ENCODE results near the gene MBD2. TPM values are rescaled to one million over a fixed set of nuclear protein-coding genes. Genes with fewer than 3 reads are reported as not detected.

The MBD2 gene
- total RNA-seq, 1 experiment from 2014 or later = 61.3 TPM

DNA sequence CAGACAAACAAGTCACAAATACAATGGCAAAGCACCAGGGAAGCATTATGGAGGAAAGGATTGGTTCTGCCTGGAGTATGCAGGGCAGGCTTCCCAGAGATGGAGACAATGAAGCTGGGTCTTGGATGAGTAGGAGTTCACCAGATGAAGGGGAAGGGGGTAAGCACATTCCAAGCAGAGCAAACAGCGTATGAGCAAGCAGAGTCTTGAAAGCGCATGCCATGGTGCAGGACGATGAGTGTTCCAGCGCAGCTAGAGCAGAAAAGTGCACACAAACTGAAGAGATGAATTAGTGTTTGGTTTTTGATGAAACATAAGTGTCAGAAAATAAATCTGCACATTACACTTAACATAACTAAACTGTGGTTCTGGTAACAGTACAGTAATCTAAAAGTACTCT lies 21.6 kb downstream of the MBD2 start:
- H3K4me2 ChIP-seq (ENCODE audit: low read depth, low read length, poor library complexity, severe bottlenecking) = no peak overlapping the region
- no peak overlapping the region for H3K9ac ChIP-seq (ENCODE audit: low read length)
- no peak overlapping the region for H3K4me3 ChIP-seq (ENCODE audit: low read length)
- H3K4me1 ChIP-seq (ENCODE audit: low read length) = peaks cover 41% of the 10 kb centered on the region
- H3K9me2 ChIP-seq (replicated peaks; ENCODE audit: insufficient read depth, low read length) = no peaks in the 10 kb centered on the region
- DNase-seq = no peak
- no peaks in the 10 kb centered on the region for H3K27me3 ChIP-seq (ENCODE audit: low read length)
- peak overlapping the region; percentile 66; the same call in 1 of the 2 replicates for H3K27ac ChIP-seq (ENCODE audit: low read length)
- peaks cover 32% of the 10 kb centered on the region for H4K20me1 ChIP-seq (ENCODE audit: insufficient read depth, low read depth, low read length)
- no peak overlapping the region for H2AFZ ChIP-seq (ENCODE audit: low read length)
- no peaks in the 10 kb centered on the region for H3K9me3 ChIP-seq (ENCODE audit: low read length)
- H3K79me2 ChIP-seq (ENCODE audit: low read length) = peaks cover 99% of the 10 kb centered on the region
- H3K36me3 ChIP-seq (ENCODE audit: insufficient read depth, low read length) = peaks cover 52% of the 10 kb centered on the region

DNA sequence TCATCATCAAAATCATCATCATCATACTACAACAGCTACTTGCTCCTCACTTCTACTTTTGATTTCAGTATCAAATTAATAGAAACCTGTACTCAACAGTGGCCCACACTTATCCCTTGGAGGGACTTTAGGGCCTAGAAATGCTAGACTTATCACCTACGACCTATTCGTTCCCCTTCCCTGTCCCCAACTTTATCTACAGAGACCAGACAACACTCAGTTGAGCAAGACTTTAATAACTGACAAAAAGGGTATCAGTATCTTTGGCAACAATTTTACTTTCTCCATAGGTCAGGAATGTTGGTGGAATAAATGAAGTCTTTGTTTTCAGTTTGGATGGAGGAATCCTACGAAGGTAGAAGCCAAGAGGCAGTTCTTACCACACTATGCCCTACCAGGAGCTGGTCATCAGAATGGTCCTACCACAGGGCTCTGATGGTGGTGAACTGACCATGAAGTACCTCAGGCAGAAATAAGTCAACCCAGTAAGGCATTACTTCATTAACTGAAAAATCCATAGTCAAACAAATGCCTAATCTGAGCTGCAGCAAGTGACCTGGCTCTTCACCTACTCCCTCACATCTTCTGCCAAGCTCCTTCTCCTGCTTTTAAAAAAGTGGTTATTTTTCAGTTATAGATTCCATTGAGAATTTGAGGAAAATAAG lies 26.6 kb downstream of the MBD2 start:
- Histone ChIP-seq H3K9ac (ENCODE audit: low read length) (no peak overlapping the region), H3K27me3 (ENCODE audit: low read length) (no peaks in the 10 kb centered on the region), H3K9me2 (replicated peaks; ENCODE audit: insufficient read depth, low read length) (no peaks in the 10 kb centered on the region), H3K4me2 (ENCODE audit: low read depth, low read length, poor library complexity, severe bottlenecking) (no peak overlapping the region), H3K27ac (ENCODE audit: low read length) (no peak overlapping the region), H3K79me2 (ENCODE audit: low read length) (peaks cover 98% of the 10 kb centered on the region), H2AFZ (ENCODE audit: low read length) (no peak overlapping the region), H3K4me3 (ENCODE audit: low read length) (no peak overlapping the region), H3K36me3 (ENCODE audit: insufficient read depth, low read length) (peaks cover 50% of the 10 kb centered on the region), H4K20me1 (ENCODE audit: insufficient read depth, low read depth, low read length) (0 out of 2 replicates have a peak, but pooled peaks cover 9% of the 10 kb centered on the region), H3K9me3 (ENCODE audit: low read length) (no peaks in the 10 kb centered on the region), H3K4me1 (ENCODE audit: low read length) (peaks cover 45% of the 10 kb centered on the region)
- no peak for DNase-seq

DNA sequence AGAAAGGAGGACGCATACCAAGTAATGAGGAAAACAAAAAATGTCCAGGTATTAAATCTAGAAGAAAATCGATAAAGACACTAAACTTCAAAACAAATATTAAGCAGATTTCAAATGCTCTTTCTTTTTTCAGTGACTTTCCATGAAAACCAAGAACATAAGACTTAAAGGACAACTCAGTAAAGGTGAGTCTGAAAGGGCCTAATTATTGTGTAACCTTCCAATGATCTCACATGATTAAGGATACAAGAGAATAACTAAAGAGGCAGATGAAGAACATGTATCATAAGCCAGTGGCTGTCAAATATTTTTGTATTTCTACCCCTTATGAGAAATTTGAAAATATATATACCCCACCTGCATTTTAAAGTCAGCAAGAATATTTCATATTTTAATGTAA lies 30.7 kb downstream of the MBD2 start:
- Histone ChIP-seq H3K4me3 (ENCODE audit: low read length) (no peak overlapping the region), H4K20me1 (ENCODE audit: insufficient read depth, low read depth, low read length) (peaks cover 5% of the 10 kb centered on the region; the same call in 1 of the 2 replicates), H3K4me1 (ENCODE audit: low read length) (peaks cover 63% of the 10 kb centered on the region), H3K9me2 (replicated peaks; ENCODE audit: insufficient read depth, low read length) (no peaks in the 10 kb centered on the region), H3K27ac (ENCODE audit: low read length) (peak overlapping the region; percentile 45), H3K9ac (ENCODE audit: low read length) (no peak overlapping the region), H3K9me3 (ENCODE audit: low read length) (no peaks in the 10 kb centered on the region), H3K79me2 (ENCODE audit: low read length) (peaks cover 94% of the 10 kb centered on the region), H3K27me3 (ENCODE audit: low read length) (no peaks in the 10 kb centered on the region), H2AFZ (ENCODE audit: low read length) (no peak overlapping the region), H3K36me3 (ENCODE audit: insufficient read depth, low read length) (peaks cover 35% of the 10 kb centered on the region; the same call in 1 of the 2 replicates), H3K4me2 (ENCODE audit: low read depth, low read length, poor library complexity, severe bottlenecking) (no peak overlapping the region)
- no peak for DNase-seq

DNA sequence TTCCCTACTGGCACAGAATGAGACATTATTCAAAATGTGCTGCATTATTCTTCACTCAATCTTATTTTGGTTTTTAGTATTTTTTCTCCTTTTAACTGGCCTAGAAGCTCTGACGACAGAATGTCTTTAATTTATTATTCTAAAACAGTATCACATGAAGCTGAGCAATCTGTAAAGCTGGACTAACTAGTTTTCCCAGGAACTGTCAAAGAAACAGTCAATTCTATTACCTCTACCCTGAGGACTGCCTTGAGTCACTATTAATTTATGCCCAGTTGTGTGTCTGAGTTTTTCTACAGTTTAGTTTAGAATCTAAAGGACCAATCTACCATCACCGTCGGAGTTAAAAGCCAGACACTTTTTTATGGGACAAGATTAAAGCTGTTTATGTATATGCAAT lies 31.6 kb downstream of the MBD2 start:
- no peak for DNase-seq
- H3K9ac ChIP-seq (ENCODE audit: low read length) = no peak overlapping the region
- H4K20me1 ChIP-seq (ENCODE audit: insufficient read depth, low read depth, low read length) = peaks cover 5% of the 10 kb centered on the region; the same call in 1 of the 2 replicates
- peaks cover 90% of the 10 kb centered on the region for H3K79me2 ChIP-seq (ENCODE audit: low read length)
- no peaks in the 10 kb centered on the region for H3K9me2 ChIP-seq (replicated peaks; ENCODE audit: insufficient read depth, low read length)
- peak overlapping the region; percentile 45 for H3K27ac ChIP-seq (ENCODE audit: low read length)
- H3K36me3 ChIP-seq (ENCODE audit: insufficient read depth, low read length) = peaks cover 37% of the 10 kb centered on the region; the same call in 1 of the 2 replicates
- H3K27me3 ChIP-seq (ENCODE audit: low read length) = no peaks in the 10 kb centered on the region
- H3K4me2 ChIP-seq (ENCODE audit: low read depth, low read length, poor library complexity, severe bottlenecking) = no peak overlapping the region
- peaks cover 67% of the 10 kb centered on the region for H3K4me1 ChIP-seq (ENCODE audit: low read length)
- H3K9me3 ChIP-seq (ENCODE audit: low read length) = no peaks in the 10 kb centered on the region
- no peak overlapping the region for H3K4me3 ChIP-seq (ENCODE audit: low read length)
- H2AFZ ChIP-seq (ENCODE audit: low read length) = no peak overlapping the region

DNA sequence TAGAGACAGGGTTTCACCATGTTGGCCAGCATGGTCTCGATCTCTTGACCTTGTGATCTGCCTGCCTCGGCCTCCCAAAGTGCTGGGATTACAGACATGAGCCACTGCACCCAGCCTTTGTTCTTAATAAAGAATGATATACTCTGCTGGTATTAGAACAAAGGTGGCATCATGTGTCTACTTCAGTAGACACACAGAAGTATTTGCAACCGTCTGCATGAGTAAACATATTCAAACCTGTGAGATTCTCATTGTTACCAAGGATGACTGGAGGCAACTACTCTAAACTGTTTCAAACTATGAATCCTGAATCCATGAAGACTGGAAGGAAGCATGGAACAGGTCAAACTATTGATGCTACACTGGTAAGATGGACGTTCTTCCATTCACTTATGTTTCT lies 32.1 kb downstream of the MBD2 start:
- Histone ChIP-seq H3K27me3 (ENCODE audit: low read length) (no peaks in the 10 kb centered on the region), H3K4me2 (ENCODE audit: low read depth, low read length, poor library complexity, severe bottlenecking) (no peak overlapping the region), H3K9ac (ENCODE audit: low read length) (no peak overlapping the region), H2AFZ (ENCODE audit: low read length) (no peak overlapping the region), H3K4me3 (ENCODE audit: low read length) (no peak overlapping the region), H3K9me2 (replicated peaks; ENCODE audit: insufficient read depth, low read length) (no peaks in the 10 kb centered on the region), H3K9me3 (ENCODE audit: low read length) (no peaks in the 10 kb centered on the region), H3K79me2 (ENCODE audit: low read length) (peaks cover 90% of the 10 kb centered on the region), H3K4me1 (ENCODE audit: low read length) (peaks cover 71% of the 10 kb centered on the region), H3K36me3 (ENCODE audit: insufficient read depth, low read length) (peaks cover 39% of the 10 kb centered on the region), H3K27ac (ENCODE audit: low read length) (peak overlapping the region; percentile 45; the same call in 1 of the 2 replicates), H4K20me1 (ENCODE audit: insufficient read depth, low read depth, low read length) (peaks cover 5% of the 10 kb centered on the region; the same call in 1 of the 2 replicates)
- DNase-seq = no peak

DNA sequence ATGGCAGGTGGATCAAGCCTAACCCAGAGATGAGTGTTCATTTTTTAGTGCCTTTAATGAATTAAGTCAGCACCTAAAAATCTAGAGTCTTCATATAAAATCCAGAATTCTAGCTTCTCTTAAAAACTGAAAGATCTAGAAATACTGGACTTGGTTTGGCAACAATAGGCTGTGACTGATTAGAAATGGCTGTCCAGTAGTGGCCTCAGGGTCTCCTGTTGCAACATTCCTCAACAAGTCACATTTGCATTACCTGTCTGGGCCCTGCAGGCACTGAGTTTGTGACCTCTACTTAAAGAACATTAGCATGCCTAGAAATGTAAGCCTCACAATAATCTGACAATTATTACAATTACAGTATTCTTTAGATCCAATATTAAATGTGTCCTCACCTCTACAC lies 33.1 kb downstream of the MBD2 start:
- Histone ChIP-seq H3K9ac (ENCODE audit: low read length) (no peak overlapping the region), H3K36me3 (ENCODE audit: insufficient read depth, low read length) (peaks cover 40% of the 10 kb centered on the region), H3K9me2 (replicated peaks; ENCODE audit: insufficient read depth, low read length) (no peaks in the 10 kb centered on the region), H3K27ac (ENCODE audit: low read length) (peak overlapping the region; percentile 24), H3K4me3 (ENCODE audit: low read length) (no peak overlapping the region), H3K4me2 (ENCODE audit: low read depth, low read length, poor library complexity, severe bottlenecking) (peak overlapping the region; percentile 15), H2AFZ (ENCODE audit: low read length) (no peak overlapping the region), H3K9me3 (ENCODE audit: low read length) (no peaks in the 10 kb centered on the region), H3K79me2 (ENCODE audit: low read length) (peaks cover 90% of the 10 kb centered on the region), H3K4me1 (ENCODE audit: low read length) (peaks cover 71% of the 10 kb centered on the region), H4K20me1 (ENCODE audit: insufficient read depth, low read depth, low read length) (peaks cover 4% of the 10 kb centered on the region; the same call in 1 of the 2 replicates), H3K27me3 (ENCODE audit: low read length) (no peaks in the 10 kb centered on the region)
- no peak for DNase-seq

DNA sequence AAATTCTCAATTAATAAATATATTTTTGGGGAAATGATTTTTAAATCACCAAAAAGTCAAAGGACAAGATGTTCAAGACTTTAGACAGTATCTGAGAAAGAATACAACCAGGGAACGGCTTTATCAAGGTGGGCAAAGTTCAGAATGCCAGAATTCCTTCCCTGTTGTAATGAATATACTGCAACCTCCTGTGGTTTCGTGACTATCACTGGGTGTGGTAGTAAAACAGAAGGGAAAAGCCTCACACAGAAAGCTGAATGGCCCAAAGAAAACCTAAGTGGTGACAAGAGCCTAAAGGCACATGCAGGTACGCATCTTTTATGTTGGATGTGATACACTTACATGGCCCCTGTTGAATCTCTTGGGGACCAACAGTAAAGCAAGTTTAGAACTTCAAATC lies 37.1 kb downstream of the MBD2 start:
- H3K79me2 ChIP-seq (ENCODE audit: low read length) = peaks cover 89% of the 10 kb centered on the region
- no peak overlapping the region for H3K4me3 ChIP-seq (ENCODE audit: low read length)
- H3K9me3 ChIP-seq (ENCODE audit: low read length) = no peaks in the 10 kb centered on the region
- no peak overlapping the region for H2AFZ ChIP-seq (ENCODE audit: low read length)
- H3K27ac ChIP-seq (ENCODE audit: low read length) = peak overlapping the region; percentile 73
- DNase-seq = no peak
- H4K20me1 ChIP-seq (ENCODE audit: insufficient read depth, low read depth, low read length) = no peaks in the 10 kb centered on the region; the same call in 1 of the 2 replicates
- no peaks in the 10 kb centered on the region for H3K9me2 ChIP-seq (replicated peaks; ENCODE audit: insufficient read depth, low read length)
- peaks cover 55% of the 10 kb centered on the region for H3K36me3 ChIP-seq (ENCODE audit: insufficient read depth, low read length)
- H3K4me1 ChIP-seq (ENCODE audit: low read length) = peaks cover 75% of the 10 kb centered on the region
- H3K4me2 ChIP-seq (ENCODE audit: low read depth, low read length, poor library complexity, severe bottlenecking) = peak overlapping the region; percentile 19
- H3K27me3 ChIP-seq (ENCODE audit: low read length) = no peaks in the 10 kb centered on the region
- H3K9ac ChIP-seq (ENCODE audit: low read length) = no peak overlapping the region

- H3K27ac ChIP-seq (ENCODE audit: low read length) = peak overlapping the region; percentile 73
- peak overlapping the region; percentile 27 for H3K4me2 ChIP-seq (ENCODE audit: low read depth, low read length, poor library complexity, severe bottlenecking)
- no peaks in the 10 kb centered on the region for H3K27me3 ChIP-seq (ENCODE audit: low read length)
- H2AFZ ChIP-seq (ENCODE audit: low read length) = no peak overlapping the region
- H3K9me3 ChIP-seq (ENCODE audit: low read length) = no peaks in the 10 kb centered on the region
- H3K79me2 ChIP-seq (ENCODE audit: low read length) = peaks cover 89% of the 10 kb centered on the region
- peaks cover 66% of the 10 kb centered on the region for H3K4me1 ChIP-seq (ENCODE audit: low read length)
- H3K36me3 ChIP-seq (ENCODE audit: insufficient read depth, low read length) = peaks cover 60% of the 10 kb centered on the region
- no peak for DNase-seq
- H3K9ac ChIP-seq (ENCODE audit: low read length) = no peak overlapping the region
- no peak overlapping the region for H3K4me3 ChIP-seq (ENCODE audit: low read length)
- peaks cover 6% of the 10 kb centered on the region; the same call in 1 of the 2 replicates for H4K20me1 ChIP-seq (ENCODE audit: insufficient read depth, low read depth, low read length)
- H3K9me2 ChIP-seq (replicated peaks; ENCODE audit: insufficient read depth, low read length) = no peaks in the 10 kb centered on the region
Observed at GRCh38 chr18:54184836-54185235, 39.6 kb downstream of the MBD2 start.

Measured in Karpas-422 (cell line).